Activated T-helper 9 cell treated with anti-CD3 and anti-CD28 coated beads, Interleukin-2, amount 50 U/mL, for 16 hours (primary cell): ENCODE data around the gene ANP32D.
"Not testable (repeated sequence)": the region's sequence is repeated elsewhere in the genome, so short reads cannot be mapped to it uniquely, and the experiment has no call there.

Experiments
- DNase-seq: peaks from one replicate; pipeline ENCODE4 v3.0.0-alpha.2; 2020; ENCODE audit warnings: low read depth

ANP32D gene

DNA sequence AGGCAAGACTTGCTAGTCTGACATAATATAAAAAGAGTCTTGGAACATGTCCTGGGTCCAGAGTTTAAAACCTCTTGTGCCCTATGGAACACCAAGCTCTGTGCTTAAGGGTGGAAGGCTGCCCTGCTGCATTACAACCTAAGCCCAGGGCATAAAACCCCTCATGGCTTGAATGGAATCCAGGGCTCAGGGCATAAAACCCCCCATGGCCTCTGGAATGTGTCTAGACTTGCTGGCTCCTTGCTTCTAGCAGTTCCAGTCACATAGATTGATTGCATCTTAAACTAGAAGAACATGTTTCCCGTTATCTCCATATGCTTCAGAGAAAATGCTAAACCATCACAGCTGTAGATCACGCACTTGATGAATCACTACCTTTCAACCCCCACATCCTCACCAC, 34.5 kb downstream of the ANP32D start:
- DNase-seq, result not testable (repeated sequence)

DNA sequence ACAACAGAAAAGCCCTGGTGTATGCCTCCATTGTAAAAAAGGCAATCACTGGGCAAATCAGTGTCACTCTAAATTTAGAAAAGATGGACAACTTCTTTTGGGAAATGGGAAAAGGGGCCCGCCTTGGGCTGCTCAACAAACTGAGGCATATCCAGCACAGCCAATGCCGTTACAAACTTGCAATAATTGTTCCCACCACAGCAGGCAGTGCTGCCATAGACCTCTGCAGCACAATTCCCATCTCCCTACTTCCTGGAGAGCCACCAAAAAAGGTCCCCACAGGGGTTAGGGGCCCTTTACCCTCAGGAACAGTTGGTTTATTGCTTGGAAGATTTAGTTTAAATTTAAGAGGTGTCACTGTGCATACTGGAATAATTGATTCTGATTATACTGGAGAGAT, 36.6 kb downstream of the ANP32D start:
- DNase-seq, result no peak

DNA sequence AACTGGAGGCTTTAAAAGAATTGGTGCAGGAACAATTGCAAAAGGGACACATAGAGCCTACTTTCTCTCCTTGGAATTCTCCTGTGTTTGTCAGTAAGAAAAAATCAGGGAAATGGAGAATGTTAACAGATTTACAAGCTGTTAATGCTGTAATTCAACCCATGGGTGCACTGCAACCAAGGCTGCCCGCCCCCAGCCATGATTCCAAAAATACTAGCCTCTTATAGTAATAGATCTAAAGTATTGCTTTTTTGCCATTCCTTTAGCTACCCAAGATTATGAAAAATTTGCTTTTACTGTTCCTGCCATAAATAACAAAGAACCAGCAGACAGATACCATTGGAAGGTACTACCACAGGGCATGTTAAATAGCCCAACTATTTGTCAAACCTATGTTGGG, 37.8 kb downstream of the ANP32D start:
- no peak for DNase-seq

DNA sequence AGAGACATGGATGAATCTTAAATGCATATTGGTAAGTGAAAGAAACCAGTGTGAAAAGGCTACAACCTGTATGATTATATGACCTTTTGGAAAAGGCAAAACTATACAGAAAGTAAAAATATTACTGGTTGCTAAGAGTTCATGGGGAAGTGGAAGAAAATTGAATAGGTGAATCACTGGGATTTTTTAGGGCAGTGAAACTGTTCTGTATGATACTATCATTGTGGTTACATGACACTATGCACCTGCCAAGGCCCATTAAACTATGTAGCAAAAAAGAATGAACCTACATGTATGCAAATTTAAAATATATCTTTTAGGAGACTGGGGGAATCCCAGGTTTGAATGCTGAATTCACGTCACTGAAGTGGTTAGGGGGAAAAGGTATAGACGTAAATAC, 40.5 kb downstream of the ANP32D start:
- DNase-seq, result no peak

GRCh38 chr12:48514728-48515127, 42.4 kb downstream of the ANP32D start:
- DNase-seq, result no peak

DNA sequence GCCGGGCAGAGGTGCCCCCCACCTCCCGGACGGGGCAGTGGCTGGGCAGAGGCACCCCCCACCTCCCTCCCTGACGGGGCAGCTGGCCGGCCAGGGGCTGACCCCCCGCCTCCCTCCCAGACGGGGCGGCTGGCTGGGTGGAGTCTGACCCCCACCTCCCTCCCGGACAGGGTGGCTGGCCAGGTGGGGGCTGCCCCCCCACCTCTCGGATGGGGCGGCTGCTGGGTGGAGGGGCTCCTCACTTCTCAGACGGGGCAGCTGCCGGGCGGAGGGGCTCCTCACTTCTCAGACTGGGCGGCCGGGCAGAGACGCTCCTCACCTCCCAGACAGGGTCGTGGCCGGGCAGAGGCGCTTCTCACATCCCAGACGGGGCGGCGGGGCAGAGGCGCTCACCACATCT, 48.0 kb downstream of the ANP32D start:
- DNase-seq, result not testable (repeated sequence)
